Keratinocyte (primary cell): Measurements from ENCODE around the gene NEURL3. TPM values are rescaled to one million over a fixed set of nuclear protein-coding genes. Genes with fewer than 3 reads are reported as not detected.

Experiments
- DNase-seq: peaks from one replicate; pipeline ENCODE4 v3.0.0-alpha.2; 2011; ENCODE audit warnings: low read depth, missing footprints, low spot score
- FAIRE-seq: peaks from 2 replicates; lab custom pipeline; 2011; peaks lifted over from hg19 to GRCh38; lab: Jason Lieb, UNC
- H2AFZ ChIP-seq: 2 replicates; pipeline ENCODE4 v1.6.0; 2012; ENCODE audit warnings: low read length, control low read depth, inconsistent platforms; ENCODE audit not compliant: control insufficient read depth
- H3K27ac ChIP-seq: 2 replicates; pipeline ENCODE4 v1.5.1; 2011; ENCODE audit warnings: low read length; ENCODE audit not compliant: control insufficient read depth, insufficient read depth
- H3K27me3 ChIP-seq: 3 replicates; pipeline ENCODE4 v1.6.0; 2011; ENCODE audit warnings: low read length; ENCODE audit not compliant: control insufficient read depth, insufficient read depth; ENCODE audit errors: extremely low read depth
- H3K36me3 ChIP-seq, 2 experiments: 2 replicates in 1 of 2; 3 replicates in 1 of 2; pipeline ENCODE4 v1.5.1; 2011; ENCODE audit warnings: low read length in 2 of 2, mild to moderate bottlenecking in 1 of 2; ENCODE audit not compliant: control insufficient read depth in 2 of 2, insufficient read depth in 2 of 2; ENCODE audit errors: extremely low read depth in 1 of 2
- H3K4me1 ChIP-seq: 3 replicates; pipeline ENCODE4 v1.5.1; 2011; ENCODE audit warnings: low read length; ENCODE audit not compliant: control insufficient read depth, insufficient read depth; ENCODE audit errors: extremely low read depth
- H3K4me2 ChIP-seq: 3 replicates; pipeline ENCODE4 v1.6.0; 2011; ENCODE audit warnings: low read depth, low read length; ENCODE audit not compliant: control insufficient read depth, insufficient read depth; ENCODE audit errors: extremely low read depth
- H3K4me3 ChIP-seq, 3 experiments: fragments of 200-600 bp in 1 of 3; sonication (generic) in 1 of 3; 2 replicates in 2 of 3; 3 replicates in 1 of 3; pipeline ENCODE4 v1.5.1; 2011 to 2016; ENCODE audit warnings: low read length in 3 of 3, mild to moderate bottlenecking in 3 of 3, control low read depth in 2 of 3, inconsistent platforms in 1 of 3, low read depth in 1 of 3, mixed read lengths in 1 of 3, mixed run types in 1 of 3, moderate library complexity in 1 of 3; ENCODE audit not compliant: control insufficient read depth in 2 of 3, insufficient read depth in 2 of 3; ENCODE audit errors: extremely low read depth in 1 of 3
- H3K79me2 ChIP-seq: 2 replicates; pipeline ENCODE4 v1.6.0; 2012; ENCODE audit warnings: low read length; ENCODE audit not compliant: control insufficient read depth, insufficient read depth
- H3K9ac ChIP-seq: 3 replicates; pipeline ENCODE4 v1.6.0; 2011; ENCODE audit warnings: low read length; ENCODE audit not compliant: control insufficient read depth, insufficient read depth; ENCODE audit errors: extremely low read depth
- H3K9me1 ChIP-seq: 3 replicates; pipeline ENCODE4 v1.6.0; 2011; ENCODE audit warnings: low read length; ENCODE audit not compliant: control insufficient read depth, insufficient read depth; ENCODE audit errors: extremely low read depth
- H3K9me3 ChIP-seq: 2 replicates; pipeline ENCODE4 v1.5.1; 2012; ENCODE audit warnings: low read depth, low read length; ENCODE audit not compliant: control insufficient read depth
- H4K20me1 ChIP-seq: 3 replicates; pipeline ENCODE4 v1.6.0; 2011; ENCODE audit warnings: low read length; ENCODE audit not compliant: control insufficient read depth, insufficient read depth; ENCODE audit errors: extremely low read depth
- EZH2 ChIP-seq: IDR thresholded peaks from one replicate; pipeline ENCODE4 v1.6.1; 2012; ENCODE audit warnings: inconsistent platforms, mild to moderate bottlenecking, low read length, moderate library complexity
- dilution Hi-C: fragments of 300-500 bp; cut with MboI; formaldehyde crosslinking; loops from one replicate; pipeline ENCODE4 v1.7.0; 2020; ENCODE audit warnings: low sequenced_read_pairs; ENCODE audit not compliant: extremely low pct_ligation_motif_present
- polyA plus RNA-seq, 5 experiments: library from polyadenylated mRNA; depleted of rRNA in 3 of 5; stranded (reverse) in 3 of 5; stranded (forward) in 1 of 5; unstranded in 1 of 5; fragments of >200 nt; gene quantifications; 1 replicate in 1 of 5; 2 replicates in 3 of 5; 3 replicates in 1 of 5; pipeline versions ENCODE4 v1.2.1 to v1.2.3, GENCODE V29; 2011 to 2012; ENCODE audit warnings: missing spikeins in 2 of 5, low read depth in 1 of 5, low replicate concordance in 1 of 5
- TF ChIP-seq, protein P1 (sequence below), 3 experiments: IDR thresholded peaks in 1 of 3; conservative IDR thresholded peaks in 1 of 3; optimal IDR thresholded peaks in 1 of 3; 2 replicates in 2 of 3; 3 replicates in 1 of 3; pipeline versions ENCODE3 to v1.5.1; 2011; ENCODE audit warnings: low read length in 3 of 3, mild to moderate bottlenecking in 3 of 3, moderate library complexity in 2 of 3, control low read depth in 1 of 3, inconsistent platforms in 1 of 3; ENCODE audit not compliant: insufficient read depth in 2 of 3; ENCODE audit errors: extremely low read depth in 1 of 3

NEURL3 gene
- polyA plus RNA-seq, 1 donor (not counting 4 experiments of a cell fraction or from before 2014, with no cell fraction given): not detected

- Histone ChIP-seq H3K4me3 (peak overlapping the region; percentile 14 to 62 (median 32)), H2AFZ (peak overlapping the region; percentile 86), H3K79me2 (no peaks in the 10 kb centered on the region), H3K36me3 (no peaks in the 10 kb centered on the region), H3K4me2 (peak overlapping the region; percentile 85), H3K27ac (peak overlapping the region; percentile 52), H3K4me1 (peaks cover 38% of the 10 kb centered on the region), H3K9me1 (no peaks in the 10 kb centered on the region), H3K9ac (peak overlapping the region; percentile 76), H3K9me3 (no peaks in the 10 kb centered on the region), H3K27me3 (peaks cover 21% of the 10 kb centered on the region), H4K20me1 (no peaks in the 10 kb centered on the region)
- DNase-seq (peak; percentile 92), FAIRE-seq (peak; percentile 73)
- dilution Hi-C loops: no loop called here
- TF ChIP-seq EZH2: no peak
- TF ChIP-seq, protein P1, sequence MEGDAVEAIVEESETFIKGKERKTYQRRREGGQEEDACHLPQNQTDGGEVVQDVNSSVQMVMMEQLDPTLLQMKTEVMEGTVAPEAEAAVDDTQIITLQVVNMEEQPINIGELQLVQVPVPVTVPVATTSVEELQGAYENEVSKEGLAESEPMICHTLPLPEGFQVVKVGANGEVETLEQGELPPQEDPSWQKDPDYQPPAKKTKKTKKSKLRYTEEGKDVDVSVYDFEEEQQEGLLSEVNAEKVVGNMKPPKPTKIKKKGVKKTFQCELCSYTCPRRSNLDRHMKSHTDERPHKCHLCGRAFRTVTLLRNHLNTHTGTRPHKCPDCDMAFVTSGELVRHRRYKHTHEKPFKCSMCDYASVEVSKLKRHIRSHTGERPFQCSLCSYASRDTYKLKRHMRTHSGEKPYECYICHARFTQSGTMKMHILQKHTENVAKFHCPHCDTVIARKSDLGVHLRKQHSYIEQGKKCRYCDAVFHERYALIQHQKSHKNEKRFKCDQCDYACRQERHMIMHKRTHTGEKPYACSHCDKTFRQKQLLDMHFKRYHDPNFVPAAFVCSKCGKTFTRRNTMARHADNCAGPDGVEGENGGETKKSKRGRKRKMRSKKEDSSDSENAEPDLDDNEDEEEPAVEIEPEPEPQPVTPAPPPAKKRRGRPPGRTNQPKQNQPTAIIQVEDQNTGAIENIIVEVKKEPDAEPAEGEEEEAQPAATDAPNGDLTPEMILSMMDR (optimal IDR thresholded peaks at IDR 0.05 in 1 of 3, IDR thresholded peaks at IDR 0.05 in 1 of 3, conservative IDR thresholded peaks at IDR 0.05 in 1 of 3; ENCODE audit: extremely low read depth in 1 of 3, insufficient read depth in 2 of 3, low read length in 3 of 3): no peak
Measured at GRCh38 chr2:96531872-96532505, 26.8 kb upstream of the NEURL3 start.

DNA sequence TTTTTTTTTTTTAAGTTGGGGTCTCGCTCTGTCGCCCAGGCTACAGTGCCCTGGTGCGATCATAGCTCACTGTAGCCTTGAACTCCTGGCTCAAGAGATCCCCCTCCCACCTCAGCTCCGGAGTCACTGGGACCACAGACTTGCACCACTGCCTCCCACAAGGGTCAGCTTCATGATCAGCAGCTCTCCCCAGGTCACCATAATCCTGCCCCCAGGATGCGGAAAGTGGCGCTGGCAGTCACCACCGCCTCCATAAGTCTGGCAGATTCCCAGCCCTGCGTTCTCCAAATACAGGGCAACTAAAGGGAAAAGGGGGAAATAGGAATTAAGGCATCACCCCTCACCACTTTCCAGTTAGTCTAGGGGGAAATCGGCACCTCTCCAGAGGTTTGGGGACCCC, 26.2 kb upstream of the NEURL3 start:
- Histone ChIP-seq H3K27ac (peak overlapping the region; percentile 51), H3K9ac (peak overlapping the region; percentile 76), H3K79me2 (no peaks in the 10 kb centered on the region), H2AFZ (no peak overlapping the region), H3K36me3 (no peaks in the 10 kb centered on the region), H4K20me1 (no peaks in the 10 kb centered on the region), H3K9me3 (no peaks in the 10 kb centered on the region), H3K4me3 (peak overlapping the region in 1 of 3 experiments; percentile 62), H3K27me3 (peaks cover 22% of the 10 kb centered on the region), H3K4me2 (peak overlapping the region; percentile 85), H3K4me1 (peaks cover 38% of the 10 kb centered on the region), H3K9me1 (no peaks in the 10 kb centered on the region)
- TF ChIP-seq EZH2: no peak
- TF ChIP-seq, protein P1 (optimal IDR thresholded peaks at IDR 0.05 in 1 of 3, IDR thresholded peaks at IDR 0.05 in 1 of 3, conservative IDR thresholded peaks at IDR 0.05 in 1 of 3; ENCODE audit: extremely low read depth in 1 of 3, insufficient read depth in 2 of 3, low read length in 3 of 3): no peak
- DNase-seq (no peak), FAIRE-seq (no peak)
- dilution Hi-C loops: no loop called here
